ENCODE data around the gene STAG1.

STAG1 gene

DNA sequence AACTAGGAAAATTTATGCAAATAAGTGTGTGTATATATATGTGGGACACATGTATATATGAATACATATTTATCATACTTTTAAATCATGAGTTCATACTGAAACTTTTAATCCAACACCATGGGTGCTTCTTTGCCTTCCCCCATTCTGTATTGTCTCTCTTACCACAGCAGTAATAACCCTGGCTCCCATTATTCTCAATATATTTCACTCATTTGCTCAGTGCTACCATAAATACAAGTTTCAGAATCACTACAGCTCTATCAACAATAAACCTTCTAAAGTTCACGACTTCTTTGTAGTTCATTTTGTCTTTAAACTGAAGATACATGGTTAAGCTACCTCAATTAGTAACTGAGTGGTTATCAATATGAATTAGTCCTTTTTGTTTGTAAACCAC, 419.9 kb downstream of the STAG1 start:
- no peak for DNase-seq (ENCODE audit: low read depth, low spot score)

DNA sequence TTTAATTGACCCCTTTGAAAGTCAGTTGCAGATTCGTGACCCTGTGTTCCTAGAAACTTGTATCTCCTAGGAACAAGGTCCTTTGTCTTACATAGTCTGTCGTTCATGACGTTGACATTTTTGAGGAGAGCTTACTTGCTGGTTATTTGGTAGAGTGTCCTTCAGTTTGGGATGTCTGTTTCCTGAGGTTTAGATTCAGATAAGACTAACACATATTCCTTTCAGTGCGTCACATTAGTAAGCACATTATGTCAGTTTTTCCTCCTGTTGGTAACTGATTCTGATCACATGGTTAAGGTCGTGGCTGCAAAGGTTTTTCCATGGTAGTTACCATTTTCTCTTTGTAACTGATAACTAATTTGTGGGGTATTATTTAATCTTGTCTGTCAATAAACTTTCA, 421.3 kb downstream of the STAG1 start:
- no peak for DNase-seq (ENCODE audit: low read depth, low spot score)

DNA sequence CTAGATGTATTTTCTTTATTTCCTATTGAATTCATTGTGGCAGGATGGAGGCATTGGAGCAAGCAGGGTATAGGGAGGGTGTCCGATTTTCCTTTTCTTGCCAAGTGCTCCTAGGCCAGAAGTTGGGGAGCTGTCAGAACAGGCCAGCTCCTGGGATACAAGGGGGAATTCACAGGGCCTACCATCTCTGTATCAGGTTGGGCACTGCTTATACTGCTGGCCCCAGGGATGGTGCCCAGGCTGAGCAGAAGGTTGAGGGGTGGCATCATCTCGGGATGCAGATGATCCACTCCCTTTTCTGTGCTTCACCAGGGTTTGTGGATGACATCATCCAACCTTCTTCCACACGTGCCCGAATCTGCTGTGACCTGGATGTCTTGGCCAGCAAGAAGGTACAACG, 422.6 kb downstream of the STAG1 start:
- DNase-seq (ENCODE audit: low read depth, low spot score) = no peak

DNA sequence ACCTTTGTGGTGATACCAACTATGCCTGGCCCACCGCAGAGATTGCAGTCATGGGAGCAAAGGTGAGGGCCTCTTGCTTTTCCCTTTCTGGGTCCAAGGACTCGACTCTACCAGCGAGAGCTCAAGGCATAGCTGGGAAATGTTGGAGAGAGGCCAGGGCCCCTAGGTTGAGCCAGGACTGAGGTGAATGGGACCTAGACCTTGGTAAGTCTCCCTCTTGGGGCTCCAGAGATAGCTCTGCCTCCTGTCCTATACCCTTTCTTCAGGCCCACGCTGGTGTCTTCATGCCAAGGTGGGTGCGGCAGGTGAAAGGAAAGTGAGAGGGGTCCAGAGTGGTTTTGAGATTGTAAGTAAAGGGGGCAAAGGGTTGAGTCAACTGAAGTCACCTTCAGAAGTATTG, 424.5 kb downstream of the STAG1 start:
- DNase-seq (ENCODE audit: low read depth, low spot score) = no peak

DNA sequence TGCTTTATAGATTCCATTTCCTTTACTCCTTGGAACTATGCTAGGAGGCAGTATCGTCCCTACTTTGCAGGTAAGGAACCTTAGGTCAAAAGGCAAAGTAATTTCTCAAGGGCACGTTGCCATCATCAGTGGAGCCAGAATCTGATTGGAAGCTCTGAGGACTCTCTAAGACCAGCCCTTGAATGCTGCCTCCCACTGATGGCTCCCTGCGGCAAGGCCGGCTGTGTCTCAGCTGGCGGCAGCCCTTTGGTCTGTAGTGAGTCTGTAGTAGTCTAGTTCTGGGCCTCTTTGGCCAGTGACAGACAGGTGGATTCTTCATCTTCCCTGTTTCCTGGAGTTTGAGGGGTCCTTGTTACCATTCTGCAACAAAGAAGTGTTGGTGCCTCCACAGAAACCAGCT, 425.9 kb downstream of the STAG1 start:
- no peak for DNase-seq (ENCODE audit: low read depth, low spot score)

DNA sequence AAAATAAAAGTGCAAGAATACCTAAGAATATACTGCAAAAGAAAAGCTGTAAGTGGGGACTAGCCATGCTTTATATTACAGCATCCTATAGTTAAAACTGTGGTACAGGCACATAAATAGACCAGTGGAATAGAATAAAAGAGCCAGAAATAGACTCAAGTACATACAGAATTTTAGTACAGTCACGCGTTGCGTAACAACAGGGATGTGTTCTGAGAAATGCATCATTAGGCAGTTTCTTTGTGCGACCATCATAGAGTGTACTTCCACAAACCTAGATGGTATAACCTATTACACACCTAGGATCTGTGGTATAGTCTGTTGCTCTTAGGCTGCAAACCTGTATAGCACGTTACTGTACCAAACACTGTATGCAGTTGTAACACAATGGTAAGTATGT, 440.2 kb downstream of the STAG1 start:
- no peak for DNase-seq (ENCODE audit: low read depth, low spot score)

DNA sequence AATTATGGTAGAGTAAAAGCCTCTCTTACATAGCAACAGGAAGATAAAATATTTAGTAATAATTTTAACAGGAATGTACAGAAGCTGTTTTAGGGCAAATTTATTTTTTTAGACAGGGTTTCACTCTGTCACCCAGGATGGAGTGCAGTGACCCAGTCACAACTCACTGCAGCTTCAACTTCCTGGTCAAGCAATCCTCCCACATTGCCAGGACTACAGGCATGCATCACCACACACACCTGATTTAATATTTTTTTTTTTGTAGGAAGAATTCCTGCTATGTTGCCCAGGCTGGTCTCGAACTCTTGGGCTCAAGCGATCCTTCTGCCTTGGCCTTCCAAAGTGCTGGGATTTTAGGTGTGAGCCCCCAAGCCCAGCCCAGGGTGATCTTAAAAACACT, 440.9 kb downstream of the STAG1 start:
- DNase-seq (ENCODE audit: low read depth, low spot score) = no peak

DNA sequence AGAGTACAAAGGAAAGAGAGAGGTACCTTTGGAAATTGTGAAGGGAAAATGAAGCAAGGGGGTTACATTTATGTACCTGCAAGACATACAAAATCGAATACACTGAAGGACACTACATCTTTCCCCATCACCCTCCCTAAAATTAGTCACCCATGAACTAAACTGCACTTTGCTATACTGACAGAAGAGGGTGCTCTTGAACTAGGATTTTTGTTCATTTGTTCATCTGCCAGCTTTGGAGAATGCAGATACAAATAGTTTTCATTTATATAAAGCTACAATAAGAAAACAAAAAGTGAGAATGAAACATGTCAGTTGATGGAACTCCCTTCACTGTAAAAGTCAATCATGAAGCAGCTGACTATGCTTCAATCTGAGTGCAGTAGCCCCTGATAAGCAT, 446.3 kb downstream of the STAG1 start:
- peak; percentile 4 for DNase-seq (ENCODE audit: low read depth, low spot score)

DNA sequence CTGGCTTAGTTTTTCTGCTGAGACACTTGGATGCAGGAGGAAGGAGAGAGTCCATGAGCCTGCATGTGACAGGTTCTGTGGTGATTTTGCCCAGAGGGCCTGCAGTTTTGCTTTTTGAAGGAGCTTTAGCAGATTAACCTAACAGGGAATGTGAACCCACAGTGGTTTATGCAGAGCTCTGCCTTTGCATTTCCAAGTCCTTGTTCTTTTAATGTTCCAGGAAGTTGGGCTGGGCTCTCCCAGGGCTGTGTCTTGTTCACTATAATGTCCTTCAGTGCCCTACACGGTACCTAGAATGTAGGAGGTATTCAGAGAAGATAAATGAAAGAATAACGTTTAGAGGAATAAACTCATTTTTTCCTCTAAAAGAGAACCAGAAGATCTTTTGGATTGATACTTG, 451.7 kb downstream of the STAG1 start:
- no peak for DNase-seq (ENCODE audit: low read depth, low spot score)

DNA sequence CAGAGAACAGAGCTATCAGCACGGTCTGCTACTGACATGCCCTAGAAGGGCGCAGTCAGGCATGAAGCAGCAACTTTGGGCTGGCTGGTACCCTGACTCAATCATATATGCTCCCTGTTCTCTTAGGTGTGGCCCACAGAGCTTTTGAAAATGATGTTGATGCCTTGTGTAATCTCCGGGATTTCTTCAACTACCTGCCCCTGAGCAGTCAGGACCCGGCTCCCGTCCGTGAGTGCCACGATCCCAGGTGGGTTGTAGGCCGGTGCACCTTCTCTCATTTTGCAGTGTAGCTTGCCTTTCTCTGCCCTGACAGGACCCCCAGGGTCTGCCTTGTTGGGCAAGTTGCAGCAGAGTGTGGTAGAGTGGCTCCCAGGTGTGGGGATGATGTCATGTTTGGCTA, 454.4 kb downstream of the STAG1 start:
- no peak for DNase-seq (ENCODE audit: low read depth, low spot score)

DNA sequence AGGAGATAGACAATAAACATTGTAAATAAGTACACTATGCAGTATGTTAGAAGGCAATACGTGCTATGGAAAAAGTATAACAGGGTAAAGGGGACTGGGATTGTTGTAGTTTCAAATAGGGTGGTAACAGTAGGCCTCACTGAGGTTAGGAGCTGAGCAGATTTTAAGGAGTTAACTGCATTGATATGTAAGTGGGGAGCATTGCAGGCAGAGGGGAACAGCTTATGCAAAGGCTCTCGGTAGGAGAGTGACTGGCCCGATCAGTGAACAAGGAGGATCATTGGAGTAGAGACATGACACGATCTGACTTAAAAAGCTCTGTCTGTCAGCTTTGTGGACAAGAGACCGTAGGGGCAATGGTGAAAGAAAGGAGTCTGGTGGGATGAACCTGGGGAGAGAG, 455.2 kb downstream of the STAG1 start:
- no peak for DNase-seq (ENCODE audit: low read depth, low spot score)

DNA sequence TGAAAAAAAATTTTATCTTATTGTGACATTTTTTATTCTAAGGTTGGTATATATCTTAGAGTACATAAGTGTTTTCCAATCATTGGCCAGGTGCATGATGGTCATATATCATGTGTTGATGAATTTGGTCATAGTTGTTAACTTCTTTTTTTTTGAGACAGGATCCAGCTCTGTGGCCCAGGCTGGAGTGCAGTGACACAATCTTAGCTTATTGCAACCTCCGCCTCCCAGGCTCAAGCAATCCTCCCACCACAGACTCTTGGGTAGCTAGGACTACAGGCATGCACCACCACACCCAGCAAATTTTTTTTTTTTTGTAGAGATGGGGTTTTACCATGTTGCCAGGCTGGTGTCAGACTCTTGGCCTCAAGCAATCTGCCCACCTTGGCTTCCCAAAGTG, 458.0 kb downstream of the STAG1 start:
- no peak for DNase-seq (ENCODE audit: low read depth, low spot score)

DNA sequence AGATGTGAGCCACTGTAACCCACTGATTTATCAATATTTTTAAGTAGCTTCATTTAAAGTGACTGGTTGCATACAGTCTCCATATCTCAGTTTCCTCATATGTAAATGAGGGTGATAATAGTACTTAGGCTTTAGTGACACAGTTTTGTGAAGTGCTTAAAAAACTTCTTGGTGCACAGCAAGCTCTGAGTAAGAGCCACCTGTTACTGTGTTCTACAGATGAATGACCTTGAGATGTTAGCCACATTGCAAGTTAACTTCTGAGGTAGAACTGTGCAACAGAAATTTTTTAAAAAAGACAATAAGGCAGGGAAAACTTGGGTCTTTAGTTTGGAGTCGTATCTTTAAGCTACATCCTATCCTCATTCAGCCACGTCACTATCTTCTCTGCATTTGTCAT, 458.9 kb downstream of the STAG1 start:
- no peak for DNase-seq (ENCODE audit: low read depth, low spot score)

DNA sequence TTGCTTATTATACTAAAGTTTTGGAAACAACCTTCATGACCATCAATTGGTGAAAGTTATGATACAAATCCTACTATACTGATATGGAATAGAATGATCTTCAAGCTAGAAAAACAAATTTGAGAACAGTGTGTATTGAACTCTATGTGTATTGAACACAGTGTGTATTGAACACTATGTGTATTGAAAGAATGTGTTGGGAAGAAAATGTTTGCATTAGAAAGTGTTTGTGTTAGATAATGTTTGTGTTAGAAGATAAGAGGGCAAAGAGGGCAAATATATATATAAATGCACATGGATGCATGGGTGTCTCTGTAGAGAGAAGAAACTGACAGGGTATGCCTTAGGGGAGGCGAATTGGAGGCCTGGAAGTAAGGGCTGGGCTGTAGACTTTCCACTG, 459.7 kb downstream of the STAG1 start:
- DNase-seq (ENCODE audit: low read depth, low spot score) = no peak

DNA sequence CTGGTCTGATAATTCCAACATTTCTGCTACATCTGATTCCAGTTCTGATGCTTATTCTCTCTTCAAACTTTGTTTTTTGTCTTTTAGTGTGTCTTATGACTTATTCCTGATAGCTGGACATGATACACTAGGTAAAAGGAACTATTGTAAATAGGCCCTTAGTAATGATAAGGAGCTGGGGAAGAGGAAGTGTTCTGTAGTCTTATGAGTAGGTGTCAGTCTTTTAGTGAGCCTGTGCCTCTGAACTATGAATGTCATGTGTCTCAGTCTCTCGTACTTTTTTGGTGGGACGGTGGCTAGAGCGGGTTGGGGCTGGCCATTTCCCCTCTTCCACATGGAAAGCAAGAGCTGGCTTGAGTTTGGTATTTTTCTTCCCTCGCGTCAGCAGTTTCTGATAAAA, 460.9 kb downstream of the STAG1 start:
- DNase-seq (ENCODE audit: low read depth, low spot score) = no peak

Measured in smooth muscle cell of the brain vasculature (primary cell).